PC-9 (cell line): Measurements from ENCODE around the gene LRP10. TPM values are rescaled to one million over a fixed set of nuclear protein-coding genes. Genes with fewer than 3 reads are reported as not detected.
A peak's percentile ranks its signal among the peaks of the same experiment; 100 is the strongest.

Experiments
- BruUV-seq: library from RNA; stranded (reverse); fragments of 400-500 nt; replicated peaks from 2 replicates; lab custom pipeline; 2021; lab: Mats Ljungman, UMichigan
- CTCF ChIA-PET: fragments of 300-600 bp; sonication (Branson Sonifier 250); formaldehyde crosslinking; loops from one replicate; lab custom pipeline; 2022; ENCODE audit warnings: antibody characterized with exemption; lab: Charles Lee
- POLR2A ChIA-PET: fragments of 300-600 bp; sonication (Branson Sonifier 250); formaldehyde crosslinking; loops from one replicate; lab custom pipeline; 2022; ENCODE audit warnings: antibody characterized with exemption; ENCODE audit not compliant: unreplicated experiment; lab: Charles Lee
- DNase-seq, 2 experiments: peaks; one replicate each; pipeline versions ENCODE4 v3.0.0 to v3.0.0-alpha.2; 2015 to 2022; ENCODE audit warnings: mixed read lengths in 1 of 2
- H2AFZ ChIP-seq: fragments of 200-600 bp; sonication (generic); 2 replicates; pipeline ENCODE4 v1.8.1; 2017; ENCODE audit warnings: antibody characterized with exemption
- H3F3A ChIP-seq: fragments of 200-600 bp; sonication (generic); 2 replicates; pipeline ENCODE4 v1.8.1; 2017; ENCODE audit warnings: antibody characterized with exemption, mild to moderate bottlenecking, low read depth; ENCODE audit not compliant: insufficient read depth
- H3K27ac ChIP-seq: fragments of 200-600 bp; sonication (generic); 2 replicates; pipeline ENCODE4 v1.6.1; 2016; ENCODE audit warnings: mixed run types
- H3K27me3 ChIP-seq: fragments of 200-600 bp; sonication (generic); 2 replicates; pipeline ENCODE4 v1.6.1; 2016; ENCODE audit warnings: low read depth, mixed run types; ENCODE audit not compliant: insufficient read depth
- H3K36me3 ChIP-seq: fragments of 200-600 bp; sonication (generic); 2 replicates; pipeline ENCODE4 v1.6.1; 2016; ENCODE audit warnings: low read depth, mixed run types
- H3K4me1 ChIP-seq: fragments of 200-600 bp; sonication (generic); replicated peaks from 2 replicates; pipeline ENCODE4 v1.6.1; 2016; ENCODE audit warnings: mixed run types; ENCODE audit not compliant: insufficient read depth
- H3K4me2 ChIP-seq: fragments of 200-600 bp; sonication (generic); 2 replicates; pipeline ENCODE4 v1.6.1; 2017; ENCODE audit warnings: mixed run types
- H3K4me3 ChIP-seq: fragments of 200-600 bp; sonication (generic); 2 replicates; pipeline ENCODE4 v1.6.1; 2016; ENCODE audit warnings: mixed run types
- H3K79me2 ChIP-seq: fragments of 200-600 bp; sonication (generic); 2 replicates; pipeline ENCODE4 v1.6.1; 2017; ENCODE audit warnings: low read depth, mixed run types
- H3K9me2 ChIP-seq: fragments of 200-600 bp; sonication (generic); 2 replicates; pipeline ENCODE4 v1.8.1; 2017; ENCODE audit warnings: mild to moderate bottlenecking; ENCODE audit not compliant: insufficient read depth
- H3K9me3 ChIP-seq: fragments of 200-600 bp; sonication (generic); 2 replicates; pipeline ENCODE4 v1.8.1; 2016; ENCODE audit warnings: low read depth; ENCODE audit not compliant: insufficient read depth
- H4K20me1 ChIP-seq: fragments of 200-600 bp; sonication (generic); 2 replicates; pipeline ENCODE4 v1.8.1; 2017; ENCODE audit not compliant: insufficient read depth
- CTCF ChIP-seq: fragments of 200-600 bp; sonication (generic); conservative IDR thresholded peaks from 2 replicates; pipeline ENCODE4 v1.6.1; 2017; ENCODE audit warnings: mixed run types, antibody characterized with exemption, mild to moderate bottlenecking, moderate library complexity
- EZH2 ChIP-seq: fragments of 200-600 bp; sonication (generic); IDR thresholded peaks from 2 replicates; pipeline ENCODE4 v1.8.0; 2017; ENCODE audit warnings: antibody characterized with exemption, low read depth
- intact Hi-C: fragments of 100-400 bp; cut with micrococcal nuclease; formaldehyde crosslinking; loops from one replicate; pipeline ENCODE4 v1.10.0; 2022; ENCODE audit not compliant: unreplicated experiment
- total RNA-seq: library from RNA; stranded (reverse); gene quantifications from 2 replicates; pipeline ENCODE4 v1.2.3, GENCODE V29; 2021

Gene LRP10
- total RNA-seq, 1 experiment from 2014 or later, result 61.6 TPM

GRCh38 chr14:22829661-22830442 is 41.7 kb upstream of the LRP10 start, which contains the start of gene MRPL52:
TSS of gene MRPL52 (plus strand) at chr14:22829887. CDS start at chr14:22829913, 26 bp downstream.
- no peak for TF ChIP-seq CTCF
- TF ChIP-seq EZH2, result no peak
- Histone ChIP-seq H3K9me3 (no peaks in the 10 kb centered on the region), H3K27me3 (no peaks in the 10 kb centered on the region), H2AFZ (peak within 1 kb of the TSS; percentile 82), H3K4me1 (peaks cover 7% of the 10 kb centered on the region), H4K20me1 (no peaks in the 10 kb centered on the region), H3K4me2 (peak within 1 kb of the TSS; percentile 70), H3K36me3 (no peaks in the 10 kb centered on the region), H3K9me2 (no peaks in the 10 kb centered on the region), H3K4me3 (peak within 1 kb of the TSS; percentile 75), H3K79me2 (peaks cover 11% of the 10 kb centered on the region; the same call in 1 of the 2 replicates), H3K27ac (peak within 1 kb of the TSS; percentile 65), H3F3A (no peaks in the 10 kb centered on the region)
- ChIA-PET CTCF (interaction anchor here (0.5 to 0.7 kb wide), 3 partner anchors 20 to 188 kb away, joined by 3 to 9 read pairs (median 3); no protein-coding TSS in a partner anchor), POLR2A (interaction anchor here (0.6 to 0.8 kb wide), 2 partner anchors 11 to 53 kb away, joined by 5 to 13 read pairs; partner anchors contain the start of gene REM2)
- BruUV-seq, result TSS peak; percentile 54
- intact Hi-C loops, result no loop called here
- peak; percentile 60 to 68 for DNase-seq

- no peaks in the 10 kb centered on the region for H4K20me1 ChIP-seq
- H2AFZ ChIP-seq, result peak overlapping the region; percentile 82
- no peaks in the 10 kb centered on the region for H3K36me3 ChIP-seq
- intact Hi-C loops, result no loop called here
- no peak for TF ChIP-seq CTCF
- no peak for TF ChIP-seq EZH2
- peak overlapping the region; percentile 70 for H3K4me2 ChIP-seq
- BruUV-seq, result no TSS peak
- H3K4me3 ChIP-seq, result peak overlapping the region; percentile 75
- peaks cover 4% of the 10 kb centered on the region; the same call in 1 of the 2 replicates for H3K4me1 ChIP-seq
- no peaks in the 10 kb centered on the region for H3K27me3 ChIP-seq
- ChIA-PET CTCF (interaction anchor here (0.5 to 0.7 kb wide), 3 partner anchors 21 to 189 kb away, joined by 3 to 9 read pairs (median 3); no protein-coding TSS in a partner anchor), POLR2A (interaction anchor here (0.6 to 0.8 kb wide), 2 partner anchors 11 to 53 kb away, joined by 5 to 13 read pairs; partner anchors contain the start of gene REM2)
- no peaks in the 10 kb centered on the region for H3K9me3 ChIP-seq
- no peaks in the 10 kb centered on the region for H3F3A ChIP-seq
- peaks cover 11% of the 10 kb centered on the region; the same call in 1 of the 2 replicates for H3K79me2 ChIP-seq
- H3K27ac ChIP-seq, result peak overlapping the region; percentile 65; the same call in 1 of the 2 replicates
- DNase-seq, result no peak
- H3K9me2 ChIP-seq, result no peaks in the 10 kb centered on the region
These were observed 41.0 kb upstream of the LRP10 start for GRCh38 chr14:22830443-22831010.

- DNase-seq, result no peak
- no TSS peak for BruUV-seq
- Histone ChIP-seq H3F3A (no peaks in the 10 kb centered on the region), H3K4me1 (no peaks in the 10 kb centered on the region; the same call in 1 of the 2 replicates), H3K4me2 (no peak overlapping the region), H3K4me3 (no peak overlapping the region), H2AFZ (no peak overlapping the region), H3K36me3 (no peaks in the 10 kb centered on the region), H3K79me2 (peaks cover 4% of the 10 kb centered on the region; the same call in 1 of the 2 replicates), H3K9me3 (no peaks in the 10 kb centered on the region), H3K9me2 (no peaks in the 10 kb centered on the region), H4K20me1 (no peaks in the 10 kb centered on the region), H3K27me3 (no peaks in the 10 kb centered on the region), H3K27ac (no peak overlapping the region)
- intact Hi-C loops, result no loop called here
- ChIA-PET CTCF (no interaction called here), POLR2A (no interaction called here)
- TF ChIP-seq EZH2, result no peak
- TF ChIP-seq CTCF, result no peak
These were observed 36.0 kb upstream of the LRP10 start for GRCh38 chr14:22835505-22835904.
